Measurements from ENCODE around the gene KCMF1. TPM values are rescaled to one million over a fixed set of nuclear protein-coding genes. Genes with fewer than 3 reads are reported as not detected.

KCMF1 gene
- polyA plus RNA-seq, 1 donor from 2014 or later: 43.3 TPM

GRCh38 chr2:84972932-84973331 lies 2.0 kb downstream of the KCMF1 start:
- no peak for TF ChIP-seq MXI1 (conservative IDR thresholded peaks at IDR 0.05; ENCODE audit: poor library complexity, severe bottlenecking)
- TF ChIP-seq TAF1 (IDR thresholded peaks at IDR 0.05; ENCODE audit: low read depth): no peak
- Histone ChIP-seq H3K27ac (ENCODE audit: low read length) (no peak overlapping the region), H4K20me1 (ENCODE audit: insufficient read depth) (no peaks in the 10 kb centered on the region)

GRCh38 chr2:84980263-84980983 lies 9.5 kb downstream of the KCMF1 start:
- Histone ChIP-seq H2AFZ (ENCODE audit: low read depth, low read length) (no peak overlapping the region), H3K9me2 (ENCODE audit: insufficient read depth, low read length) (no peaks in the 10 kb centered on the region), H3K27me3 (ENCODE audit: insufficient read depth, low read depth, low read length) (no peaks in the 10 kb centered on the region), H3K9ac (ENCODE audit: low read length) (no peak overlapping the region), H3K4me2 (ENCODE audit: low read length) (no peak overlapping the region), H3K36me3 (ENCODE audit: insufficient read depth, low read length) (no peaks in the 10 kb centered on the region), H3K27ac (ENCODE audit: low read length) (no peak overlapping the region), H3K4me3 (ENCODE audit: low read length) (no peak overlapping the region), H4K20me1 (ENCODE audit: insufficient read depth) (no peaks in the 10 kb centered on the region), H3K79me2 (replicated peaks; ENCODE audit: insufficient read depth, low read length) (peaks cover 91% of the 10 kb centered on the region), H3F3A (ENCODE audit: insufficient read depth, low read length, poor library complexity, severe bottlenecking) (no peaks in the 10 kb centered on the region), H3K9me3 (ENCODE audit: low read length) (no peaks in the 10 kb centered on the region)
- TF ChIP-seq TAF1 (IDR thresholded peaks at IDR 0.05; ENCODE audit: low read depth) (no peak), CTCF (IDR thresholded peaks at IDR 0.05; ENCODE audit: poor library complexity, severe bottlenecking) (no peak), POLR2AphosphoS5 (IDR thresholded peaks at IDR 0.05) (no peak), REST (IDR thresholded peaks at IDR 0.05; ENCODE audit: borderline replicate concordance) (no peak), EZH2 (IDR thresholded peaks at IDR 0.05; ENCODE audit: borderline replicate concordance, insufficient read depth, low read length, poor library complexity, severe bottlenecking) (no peak), RAD21 (conservative IDR thresholded peaks at IDR 0.05) (no peak), SMC3 (conservative IDR thresholded peaks at IDR 0.05; ENCODE audit: poor library complexity) (no peak), MXI1 (conservative IDR thresholded peaks at IDR 0.05; ENCODE audit: poor library complexity, severe bottlenecking) (no peak), EP300 (conservative IDR thresholded peaks at IDR 0.05; ENCODE audit: poor library complexity, severe bottlenecking) (no peak)

More at GRCh38 chr2:84972932-84973331, 2.0 kb downstream of the KCMF1 start:
- Histone ChIP-seq H2AFZ (ENCODE audit: low read depth, low read length) (no peak overlapping the region), H3K79me2 (replicated peaks; ENCODE audit: insufficient read depth, low read length) (peaks cover 78% of the 10 kb centered on the region), H3K9me3 (ENCODE audit: low read length) (no peaks in the 10 kb centered on the region), H3K9ac (ENCODE audit: low read length) (peak overlapping the region; percentile 5), H3K36me3 (ENCODE audit: insufficient read depth, low read length) (no peaks in the 10 kb centered on the region), H3K4me3 (ENCODE audit: low read length) (peak overlapping the region; percentile 79), H3K9me2 (ENCODE audit: insufficient read depth, low read length) (no peaks in the 10 kb centered on the region), H3K27me3 (ENCODE audit: insufficient read depth, low read depth, low read length) (no peaks in the 10 kb centered on the region), H3F3A (ENCODE audit: insufficient read depth, low read length, poor library complexity, severe bottlenecking) (no peaks in the 10 kb centered on the region), H3K4me2 (ENCODE audit: low read length) (peak overlapping the region; percentile 75)

Data from neural cell (in vitro differentiated cells).